CD8-positive, alpha-beta memory T cell (primary cell): ENCODE measurements around the gene TLR4. TPM values are rescaled to one million over a fixed set of nuclear protein-coding genes. Genes with fewer than 3 reads are reported as not detected.

ENCODE experiments used
- CTCF ChIA-PET: fragments of 350-600 bp; sonication (Branson Sonifier 250); formaldehyde crosslinking; loops from one replicate; lab custom pipeline; 2021; ENCODE audit warnings: antibody characterized with exemption; lab: Charles Lee
- POLR2A ChIA-PET: fragments of 350-600 bp; sonication (Branson Sonifier 250); formaldehyde crosslinking; loops from one replicate; lab custom pipeline; 2021; ENCODE audit warnings: antibody characterized with exemption; lab: Charles Lee
- DNase-seq, 5 donors: peaks; one replicate each; pipeline versions ENCODE4 v3.0.0 to v3.0.0-alpha.2; 2020 to 2022; ENCODE audit warnings: mixed read lengths in 1 of 5
- H3K27ac ChIP-seq: one replicate; pipeline ENCODE4 v1.7.0; 2013; ENCODE audit warnings: low read depth, mild to moderate bottlenecking, low read length, moderate library complexity
- H3K27me3 ChIP-seq: 2 replicates; pipeline ENCODE4 v1.7.0; 2013; ENCODE audit warnings: low read length, mild to moderate bottlenecking; ENCODE audit not compliant: insufficient read depth, poor library complexity, severe bottlenecking
- H3K36me3 ChIP-seq: 2 replicates; pipeline ENCODE4 v1.7.0; 2013; ENCODE audit warnings: mild to moderate bottlenecking, low read length, moderate library complexity; ENCODE audit not compliant: insufficient read depth
- H3K4me1 ChIP-seq: 2 replicates; pipeline ENCODE4 v1.7.0; 2013; ENCODE audit warnings: mild to moderate bottlenecking, low read length, moderate library complexity; ENCODE audit not compliant: insufficient read depth
- H3K4me3 ChIP-seq: 2 replicates; pipeline ENCODE4 v1.7.0; 2013; ENCODE audit warnings: mild to moderate bottlenecking, low read length
- H3K9me3 ChIP-seq: 2 replicates; pipeline ENCODE4 v1.7.0; 2013; ENCODE audit warnings: mild to moderate bottlenecking, low read length
- H3K27ac Mint-ChIP-seq, 8 donors: one replicate each; pipeline ENCODE4 v1.8.0; 2020 to 2021; ENCODE audit warnings: mixed read lengths in 8 of 8, mild to moderate bottlenecking in 6 of 8, inconsistent platforms in 3 of 8, moderate library complexity in 3 of 8
- H3K27me3 Mint-ChIP-seq, 2 donors: one replicate each; pipeline ENCODE4 v1.8.0; 2020 to 2021; ENCODE audit warnings: mixed read lengths in 2 of 2, mild to moderate bottlenecking in 1 of 2, moderate library complexity in 1 of 2
- H3K36me3 Mint-ChIP-seq, 3 donors: one replicate each; pipeline ENCODE4 v1.8.0; 2020 to 2021; ENCODE audit warnings: mixed read lengths in 3 of 3, inconsistent platforms in 1 of 3, mild to moderate bottlenecking in 1 of 3
- H3K4me1 Mint-ChIP-seq, 3 donors: one replicate each; pipeline ENCODE4 v1.8.0; 2020 to 2021; ENCODE audit warnings: mixed read lengths in 3 of 3, inconsistent platforms in 1 of 3, mild to moderate bottlenecking in 1 of 3
- H3K4me3 Mint-ChIP-seq, 7 donors: one replicate each; pipeline ENCODE4 v1.8.0; 2020 to 2021; ENCODE audit warnings: mixed read lengths in 7 of 7, mild to moderate bottlenecking in 6 of 7, moderate library complexity in 4 of 7, inconsistent platforms in 2 of 7
- H3K9me3 Mint-ChIP-seq, 5 donors: one replicate each; pipeline ENCODE4 v1.8.0; 2020 to 2022; ENCODE audit warnings: mixed read lengths in 5 of 5, mild to moderate bottlenecking in 3 of 5, moderate library complexity in 2 of 5, inconsistent platforms in 1 of 5
- polyA plus RNA-seq: library from polyadenylated mRNA; unstranded; fragments of 300-500 nt; fragmentation: Illumina TruSeq; gene quantifications from one replicate; pipeline ENCODE4 v1.2.3, GENCODE V29; 2021
- total RNA-seq, 2 experiments: library from RNA; stranded (reverse); gene quantifications; one replicate each; pipeline ENCODE4 v1.2.3, GENCODE V29; 2021

The TLR4 gene
- total RNA-seq: under 1 TPM; 0.48 to 0.51 TPM
- polyA plus RNA-seq: not detected

DNA sequence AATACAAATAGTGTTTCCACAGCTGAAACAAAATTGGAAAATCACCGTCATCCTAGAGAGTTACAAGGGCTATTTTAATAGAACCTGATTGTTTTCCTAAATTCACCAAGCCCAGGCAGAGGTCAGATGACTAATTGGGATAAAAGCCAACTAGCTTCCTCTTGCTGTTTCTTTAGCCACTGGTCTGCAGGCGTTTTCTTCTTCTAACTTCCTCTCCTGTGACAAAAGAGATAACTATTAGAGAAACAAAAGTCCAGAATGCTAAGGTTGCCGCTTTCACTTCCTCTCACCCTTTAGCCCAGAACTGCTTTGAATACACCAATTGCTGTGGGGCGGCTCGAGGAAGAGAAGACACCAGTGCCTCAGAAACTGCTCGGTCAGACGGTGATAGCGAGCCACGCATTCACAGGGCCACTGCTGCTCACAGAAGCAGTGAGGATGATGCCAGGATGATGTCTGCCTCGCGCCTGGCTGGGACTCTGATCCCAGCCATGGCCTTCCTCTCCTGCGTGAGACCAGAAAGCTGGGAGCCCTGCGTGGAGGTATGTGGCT is at the start of gene TLR4:
TLR4 (plus strand) TSS at position 380 of the 552 bp plus-strand sequence; CDS start at position 450, 70 bp downstream.
- Histone ChIP-seq H3K9me3 (no peaks in the 10 kb centered on the region), H3K27ac (no peak within 1 kb of the TSS), H3K36me3 (no peaks in the 10 kb centered on the region), H3K4me3 (no peak within 1 kb of the TSS), H3K4me1 (no peaks in the 10 kb centered on the region), H3K27me3 (no peaks in the 10 kb centered on the region)
- ChIA-PET POLR2A (no interaction called here), CTCF (no interaction called here)
- Mint-ChIP-seq H3K27ac (no peak within 1 kb of the TSS), H3K4me1 (no peaks in the 10 kb centered on the region), H3K36me3 (no peaks in the 10 kb centered on the region), H3K4me3 (no peak within 1 kb of the TSS), H3K9me3 (peaks cover 0 to 2% (median 0%) of the 10 kb centered on the region in 5 donors), H3K27me3 (peaks cover 0 to 1% of the 10 kb centered on the region in 2 donors)
- no peak for DNase-seq

DNA sequence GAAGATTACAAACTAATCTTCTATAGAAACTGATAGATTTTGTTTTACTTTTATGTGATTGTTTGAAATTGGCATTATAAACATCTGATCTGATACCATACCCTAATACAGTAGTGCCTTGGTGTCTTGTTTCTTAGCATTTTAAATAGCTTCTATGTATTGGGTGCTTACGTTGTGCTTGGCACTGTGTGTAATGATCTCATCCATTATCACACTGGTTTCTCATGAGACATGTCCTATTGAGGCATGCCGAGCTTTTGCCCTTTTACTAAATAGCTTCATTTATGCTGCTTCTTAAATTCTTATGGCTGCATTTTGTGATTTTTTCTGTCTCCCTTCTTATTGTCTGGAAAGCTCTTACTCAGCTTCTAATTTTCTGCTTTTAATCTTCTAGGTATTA is 48.2 kb upstream of the TLR4 start:
- ChIA-PET POLR2A (no interaction called here), CTCF (no interaction called here)
- H3K9me3 ChIP-seq: no peaks in the 10 kb centered on the region
- no peak overlapping the region for H3K27ac ChIP-seq
- Mint-ChIP-seq H3K9me3 (peaks cover 0 to 2% (median 0%) of the 10 kb centered on the region in 5 donors), H3K36me3 (no peaks in the 10 kb centered on the region), H3K4me3 (no peak overlapping the region), H3K27me3 (no peaks in the 10 kb centered on the region), H3K4me1 (no peaks in the 10 kb centered on the region), H3K27ac (no peak overlapping the region)
- H3K27me3 ChIP-seq: no peaks in the 10 kb centered on the region
- no peak overlapping the region for H3K4me3 ChIP-seq
- no peaks in the 10 kb centered on the region for H3K4me1 ChIP-seq
- DNase-seq: no peak
- no peaks in the 10 kb centered on the region for H3K36me3 ChIP-seq

DNA sequence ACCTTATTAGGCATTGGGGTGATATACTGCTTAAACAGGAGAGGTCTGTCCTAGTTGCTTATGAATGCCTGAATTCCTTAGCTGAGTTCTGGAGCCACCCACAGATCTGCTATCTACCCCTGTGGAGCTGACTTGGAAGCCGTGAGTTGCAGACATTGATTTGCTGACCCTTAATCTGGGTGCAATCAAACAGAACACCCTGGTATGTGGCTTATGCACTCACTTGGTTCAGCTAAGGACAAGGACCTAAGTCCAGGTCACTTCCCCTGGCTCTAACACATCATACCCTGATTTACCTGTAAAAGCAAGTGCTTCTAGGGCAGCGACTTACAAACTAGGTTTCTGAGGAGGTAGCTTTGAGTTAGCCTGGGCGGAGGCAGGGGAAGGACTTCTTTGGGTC is 41.6 kb upstream of the TLR4 start:
- H3K27ac Mint-ChIP-seq: no peak overlapping the region
- no peak overlapping the region for H3K27ac ChIP-seq
- no peaks in the 10 kb centered on the region for H3K36me3 Mint-ChIP-seq
- ChIA-PET CTCF (no interaction called here), POLR2A (no interaction called here)
- DNase-seq: no peak
- no peaks in the 10 kb centered on the region for H3K27me3 ChIP-seq
- H3K9me3 Mint-ChIP-seq: peaks cover 0 to under 1% (median 0%) of the 10 kb centered on the region in 5 donors
- H3K4me1 ChIP-seq: no peaks in the 10 kb centered on the region
- H3K36me3 ChIP-seq: no peaks in the 10 kb centered on the region
- no peaks in the 10 kb centered on the region for H3K27me3 Mint-ChIP-seq
- H3K4me3 ChIP-seq: no peak overlapping the region
- H3K9me3 ChIP-seq: no peaks in the 10 kb centered on the region
- H3K4me1 Mint-ChIP-seq: no peaks in the 10 kb centered on the region
- no peak overlapping the region for H3K4me3 Mint-ChIP-seq

DNA sequence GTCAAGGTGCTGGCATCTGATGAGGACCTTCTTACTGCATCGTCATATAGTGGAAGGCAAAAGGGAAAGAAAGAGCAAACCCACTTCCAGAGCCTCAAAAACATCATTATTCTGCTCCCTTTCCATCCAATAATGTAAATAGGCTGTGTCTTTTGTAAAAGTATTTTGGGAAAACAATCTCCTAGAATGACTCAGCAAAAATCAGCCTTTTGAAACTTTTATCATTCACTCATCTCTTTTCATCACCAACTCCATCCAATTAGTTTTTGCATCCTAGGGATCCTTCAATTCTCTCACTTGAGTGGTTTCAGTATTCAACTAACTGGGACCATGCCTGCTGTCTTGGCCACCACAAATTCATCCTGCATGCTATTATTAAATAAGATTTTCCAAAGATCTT is 39.8 kb upstream of the TLR4 start:
- Mint-ChIP-seq H3K9me3 (no peaks in the 10 kb centered on the region), H3K4me3 (no peak overlapping the region), H3K36me3 (no peaks in the 10 kb centered on the region), H3K27ac (no peak overlapping the region), H3K4me1 (no peaks in the 10 kb centered on the region), H3K27me3 (no peaks in the 10 kb centered on the region)
- CTCF ChIA-PET: no interaction called here
- DNase-seq: no peak
- Histone ChIP-seq H3K9me3 (no peaks in the 10 kb centered on the region), H3K36me3 (no peaks in the 10 kb centered on the region), H3K27ac (no peak overlapping the region), H3K4me3 (no peak overlapping the region), H3K4me1 (no peaks in the 10 kb centered on the region), H3K27me3 (no peaks in the 10 kb centered on the region)
- POLR2A ChIA-PET: no interaction called here

DNA sequence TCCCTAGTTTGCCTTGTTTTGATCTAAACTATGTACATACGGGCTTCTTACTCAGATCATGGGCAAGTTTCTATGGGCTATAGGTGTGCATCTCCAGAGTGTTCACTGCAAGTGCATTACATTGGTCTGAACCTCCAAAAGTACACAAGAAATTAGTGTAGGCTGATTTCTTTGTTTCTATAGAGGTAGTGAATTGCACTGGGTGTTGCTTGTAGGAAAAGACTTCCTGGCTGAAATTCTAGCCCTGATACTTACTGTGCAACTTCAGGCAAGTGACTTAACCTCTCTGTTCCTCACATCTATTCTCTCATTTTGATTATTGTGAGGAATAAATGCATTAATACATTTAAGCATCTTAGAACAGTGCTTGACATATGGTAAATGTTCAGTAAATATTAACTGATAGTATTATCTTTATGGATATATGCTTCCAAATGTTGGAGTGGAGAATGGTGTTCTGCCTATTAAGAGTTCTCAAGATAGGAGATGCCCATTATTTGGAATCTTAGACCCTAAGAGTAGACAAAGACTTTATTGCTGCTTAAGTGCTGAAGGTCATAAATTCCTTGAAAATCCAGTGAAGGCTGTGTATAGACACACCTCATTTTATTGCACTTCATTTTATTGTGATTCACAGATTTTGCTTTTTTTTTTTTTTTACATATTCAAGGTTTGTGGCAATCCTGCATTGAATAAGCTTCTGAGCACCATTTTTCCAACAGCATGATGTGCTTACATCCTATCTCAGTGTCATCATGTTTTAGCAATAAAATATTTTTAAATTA is 38.4 kb upstream of the TLR4 start:
- Histone ChIP-seq H3K27ac (no peak overlapping the region), H3K4me1 (no peaks in the 10 kb centered on the region), H3K4me3 (no peak overlapping the region), H3K36me3 (no peaks in the 10 kb centered on the region), H3K27me3 (no peaks in the 10 kb centered on the region), H3K9me3 (no peaks in the 10 kb centered on the region)
- Mint-ChIP-seq H3K27ac (no peak overlapping the region), H3K36me3 (no peaks in the 10 kb centered on the region), H3K9me3 (no peaks in the 10 kb centered on the region), H3K27me3 (no peaks in the 10 kb centered on the region), H3K4me1 (no peaks in the 10 kb centered on the region), H3K4me3 (no peak overlapping the region)
- ChIA-PET CTCF (no interaction called here), POLR2A (no interaction called here)
- no peak for DNase-seq

DNA sequence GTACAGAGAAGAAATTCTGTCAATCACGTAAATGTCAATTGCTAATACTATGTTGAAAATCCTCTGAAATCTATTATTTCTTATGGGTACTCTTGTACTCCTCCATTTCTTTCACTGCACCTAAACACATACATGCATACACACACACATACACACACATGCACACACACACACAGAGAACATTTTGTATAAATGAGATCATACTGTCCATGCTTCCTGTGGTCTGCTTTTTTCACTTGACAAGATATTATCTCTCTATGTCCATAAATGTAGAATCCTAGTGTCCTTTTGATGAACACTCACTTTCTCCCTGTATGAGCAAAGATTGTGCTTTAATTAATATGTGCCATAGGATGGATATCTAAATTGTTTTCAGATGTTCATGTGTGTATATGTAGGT is 32.7 kb upstream of the TLR4 start:
- H3K9me3 ChIP-seq: no peaks in the 10 kb centered on the region
- H3K4me1 ChIP-seq: no peaks in the 10 kb centered on the region
- no peak for DNase-seq
- no peaks in the 10 kb centered on the region for H3K36me3 ChIP-seq
- Mint-ChIP-seq H3K27ac (no peak overlapping the region), H3K4me1 (no peaks in the 10 kb centered on the region), H3K27me3 (no peaks in the 10 kb centered on the region), H3K4me3 (no peak overlapping the region), H3K9me3 (peaks cover 0 to 2% (median 0%) of the 10 kb centered on the region in 5 donors), H3K36me3 (no peaks in the 10 kb centered on the region)
- CTCF ChIA-PET: no interaction called here
- no peak overlapping the region for H3K4me3 ChIP-seq
- POLR2A ChIA-PET: no interaction called here
- H3K27ac ChIP-seq: no peak overlapping the region
- H3K27me3 ChIP-seq: no peaks in the 10 kb centered on the region

DNA sequence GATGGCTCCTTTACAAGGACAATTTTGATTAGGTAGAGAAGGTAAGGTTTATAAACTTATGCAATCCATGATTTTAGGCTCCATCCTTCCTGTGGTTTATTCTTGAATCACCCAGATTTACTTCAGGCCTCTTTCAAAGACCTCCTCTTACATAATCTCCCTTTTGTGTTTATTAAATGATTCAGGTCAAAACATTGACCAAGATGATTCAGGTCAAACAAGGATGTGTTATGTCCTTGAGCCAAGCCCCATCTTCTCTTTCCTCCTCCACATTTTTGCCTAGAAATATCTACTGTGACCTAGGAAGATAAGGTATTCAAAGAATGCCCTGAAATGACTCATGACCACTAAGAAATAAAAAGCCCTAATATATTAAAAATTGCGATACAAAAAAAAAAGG is 31.8 kb upstream of the TLR4 start:
- DNase-seq: no peak
- H3K9me3 Mint-ChIP-seq: peaks cover 0 to 2% (median 0%) of the 10 kb centered on the region in 5 donors
- Histone ChIP-seq H3K36me3 (no peaks in the 10 kb centered on the region), H3K4me3 (no peak overlapping the region), H3K4me1 (no peaks in the 10 kb centered on the region), H3K9me3 (no peaks in the 10 kb centered on the region), H3K27me3 (no peaks in the 10 kb centered on the region), H3K27ac (no peak overlapping the region)
- H3K4me1 Mint-ChIP-seq: no peaks in the 10 kb centered on the region
- ChIA-PET POLR2A (no interaction called here), CTCF (no interaction called here)
- no peaks in the 10 kb centered on the region for H3K27me3 Mint-ChIP-seq
- H3K4me3 Mint-ChIP-seq: no peak overlapping the region
- no peak overlapping the region for H3K27ac Mint-ChIP-seq
- no peaks in the 10 kb centered on the region for H3K36me3 Mint-ChIP-seq

DNA sequence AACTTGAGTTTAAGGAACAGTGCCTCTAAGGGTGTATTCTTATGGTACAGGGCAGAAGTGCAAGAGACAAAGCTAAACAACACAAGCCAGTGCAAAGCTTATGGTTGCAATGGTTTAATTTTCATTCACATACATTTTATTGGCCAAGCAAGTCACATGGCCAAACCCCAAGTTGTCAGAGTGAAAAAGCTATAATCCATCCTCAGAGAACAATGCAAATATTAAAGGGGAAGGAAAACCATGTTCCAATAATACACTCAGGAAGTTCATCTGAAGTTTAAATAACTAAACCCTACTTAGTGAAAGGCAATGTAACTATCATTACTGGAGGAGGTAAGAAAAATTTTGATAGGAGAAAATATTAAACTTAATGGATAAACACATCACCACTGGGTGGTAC is 26.6 kb upstream of the TLR4 start:
- Mint-ChIP-seq H3K9me3 (peaks cover 0 to 2% (median 0%) of the 10 kb centered on the region in 5 donors), H3K4me3 (no peak overlapping the region), H3K36me3 (no peaks in the 10 kb centered on the region), H3K27ac (no peak overlapping the region), H3K4me1 (peaks cover 0 to 5% (median 3%) of the 10 kb centered on the region in 3 donors), H3K27me3 (no peaks in the 10 kb centered on the region)
- DNase-seq: no peak
- ChIA-PET POLR2A (no interaction called here), CTCF (no interaction called here)
- H3K4me3 ChIP-seq: no peak overlapping the region
- no peak overlapping the region for H3K27ac ChIP-seq
- no peaks in the 10 kb centered on the region for H3K36me3 ChIP-seq
- H3K4me1 ChIP-seq: no peaks in the 10 kb centered on the region
- H3K9me3 ChIP-seq: no peaks in the 10 kb centered on the region
- H3K27me3 ChIP-seq: no peaks in the 10 kb centered on the region
